HepG2 (cell line): ENCODE results near the gene ADGRG1. TPM values are rescaled to one million over a fixed set of nuclear protein-coding genes. Genes with fewer than 3 reads are reported as not detected.

Experiments
- ATAC-seq: fragments of 200-7000 bp; cut with Tn5 transposase; 3 replicates; pipeline ENCODE4 v1.9.1; 2020; ENCODE audit warnings: mild to moderate bottlenecking, moderate library complexity
- BruUV-seq: library from RNA; stranded (reverse); fragments of 400-500 nt; replicated peaks from 2 replicates; lab custom pipeline; 2021; lab: Mats Ljungman, UMichigan
- CTCF ChIA-PET: fragments of 300-600 bp; formaldehyde crosslinking; extraction: SDS; loops from one replicate; lab custom pipeline; 2021; ENCODE audit warnings: low total read pairs, inconsistent platforms, low intra/inter-chr PET ratio; lab: Yijun Ruan, JAX
- POLR2A ChIA-PET: fragments of 350-600 bp; sonication (Branson Sonifier 250); formaldehyde crosslinking; loops from one replicate; lab custom pipeline; 2020; ENCODE audit warnings: antibody characterized with exemption, inconsistent platforms; lab: Yijun Ruan, JAX
- DNase-seq: peaks from one replicate; pipeline ENCODE4 v3.0.0-alpha.2; 2015; ENCODE audit warnings: low spot score
- FAIRE-seq: peaks from 3 replicates; lab custom pipeline; 2011; peaks lifted over from hg19 to GRCh38; lab: Jason Lieb, UNC
- H2AFZ ChIP-seq: one replicate; pipeline ENCODE4 v1.6.1; 2011; ENCODE audit warnings: low read length, inconsistent platforms
- H3K27ac ChIP-seq: fragments of 300-600 bp; 3 replicates; pipeline ENCODE4 v1.8.0; 2011; ENCODE audit warnings: mixed run types, mild to moderate bottlenecking, mixed read lengths, low read length, inconsistent platforms; ENCODE audit not compliant: insufficient read depth; ENCODE audit errors: extremely low read length
- H3K27me3 ChIP-seq, 2 experiments: fragments of 200-600 bp in 1 of 2; 2 replicates in 1 of 2; 3 replicates in 1 of 2; pipeline versions ENCODE4 v1.6.0 to v1.8.0; 2011; ENCODE audit warnings: low read length in 2 of 2, mild to moderate bottlenecking in 2 of 2, moderate library complexity in 2 of 2, inconsistent platforms in 1 of 2; ENCODE audit not compliant: insufficient read depth in 2 of 2, control insufficient read depth in 1 of 2
- H3K36me3 ChIP-seq, 2 experiments: fragments of 200-600 bp in 1 of 2; replicated peaks in 1 of 2; 2 replicates in 1 of 2; 3 replicates in 1 of 2; pipeline versions ENCODE4 v1.5.1 to v1.8.0; 2011; ENCODE audit warnings: low read length in 2 of 2, inconsistent platforms in 1 of 2; ENCODE audit not compliant: insufficient read depth in 2 of 2, control insufficient read depth in 1 of 2
- H3K4me1 ChIP-seq: 2 replicates; pipeline ENCODE4 v1.5.1; 2012; ENCODE audit warnings: low read length, inconsistent platforms; ENCODE audit not compliant: insufficient read depth
- H3K4me2 ChIP-seq: 2 replicates; pipeline ENCODE4 v1.6.0; 2011; ENCODE audit warnings: low read depth, low read length, inconsistent platforms
- H3K4me3 ChIP-seq, 3 experiments: fragments of 200-600 bp in 1 of 3; sonication (generic), shearing (Covaris generic) in 1 of 3; replicated peaks in 1 of 3; 2 replicates each; pipeline ENCODE4 v1.5.1; 2011 to 2016; ENCODE audit warnings: low read length in 3 of 3, inconsistent platforms in 2 of 3, low read depth in 2 of 3, mild to moderate bottlenecking in 2 of 3, control low read depth in 1 of 3, mixed read lengths in 1 of 3; ENCODE audit not compliant: insufficient read depth in 1 of 3
- H3K79me2 ChIP-seq: one replicate; pipeline ENCODE4 v1.6.1; 2011; ENCODE audit warnings: low read length, inconsistent platforms; ENCODE audit not compliant: insufficient read depth
- H3K9ac ChIP-seq: 2 replicates; pipeline ENCODE4 v1.6.0; 2011; ENCODE audit warnings: mild to moderate bottlenecking, low read depth, low read length, inconsistent platforms; ENCODE audit not compliant: insufficient read depth
- H3K9me3 ChIP-seq: 2 replicates; pipeline ENCODE4 v1.5.1; 2012; ENCODE audit warnings: mild to moderate bottlenecking, low read length
- H4K20me1 ChIP-seq: 2 replicates; pipeline ENCODE4 v1.6.0; 2011; ENCODE audit warnings: inconsistent platforms, mild to moderate bottlenecking, low read length, moderate library complexity; ENCODE audit not compliant: insufficient read depth
- AFF4 ChIP-seq: sonication (generic); formaldehyde crosslinking; IDR thresholded peaks from 2 replicates; pipeline ENCODE4 v1.4.0; 2020; ENCODE audit warnings: missing genetic modification reagents
- ETS1 ChIP-seq: sonication (generic); formaldehyde crosslinking; IDR thresholded peaks from 2 replicates; pipeline ENCODE4 v1.4.0; 2020; ENCODE audit warnings: missing genetic modification reagents
- EZH2 ChIP-seq: conservative IDR thresholded peaks from 2 replicates; pipeline ENCODE4 v1.6.1; 2012; ENCODE audit warnings: mild to moderate bottlenecking, low read depth, low read length, moderate library complexity
- HNF4G ChIP-seq, 2 experiments: sonication (generic) in 1 of 2; formaldehyde crosslinking in 1 of 2; IDR thresholded peaks; 2 replicates each; pipeline versions ENCODE4 v1.4.0 to v1.6.1; 2011 to 2020; ENCODE audit warnings: borderline replicate concordance in 2 of 2, low read depth in 2 of 2, mild to moderate bottlenecking in 2 of 2, low read length in 1 of 2, missing genetic modification reagents in 1 of 2, moderate library complexity in 1 of 2
- KDM3A ChIP-seq: IDR thresholded peaks from 2 replicates; pipeline ENCODE4 v1.6.1; 2018; ENCODE audit warnings: low read depth, missing compliant biosample characterization
- SKI ChIP-seq: fragments of 450-650 bp; IDR thresholded peaks from one replicate; pipeline ENCODE4 v1.6.1; 2018; ENCODE audit warnings: mild to moderate bottlenecking; ENCODE audit not compliant: partially characterized antibody
- TRIM22 ChIP-seq: fragments of 450-650 bp; IDR thresholded peaks from 2 replicates; pipeline ENCODE4 v1.6.1; 2017
- ZBTB33 ChIP-seq: sonication (generic); formaldehyde crosslinking; IDR thresholded peaks from 2 replicates; pipeline ENCODE4 v1.4.0; 2020; ENCODE audit warnings: missing genetic modification reagents
- ZFP82 ChIP-seq: sonication (generic); formaldehyde crosslinking; IDR thresholded peaks from 2 replicates; pipeline ENCODE4 v1.5.1; 2020; ENCODE audit warnings: mild to moderate bottlenecking, missing genetic modification reagents, borderline replicate concordance
- ZNF12 ChIP-seq: sonication (generic); formaldehyde crosslinking; IDR thresholded peaks from 2 replicates; pipeline ENCODE4 v1.5.0; 2020; ENCODE audit warnings: missing genetic modification reagents
- WGBS: methylation state at CpG from one replicate; pipeline ENCODE4 v1.1.6; 2017; ENCODE audit warnings: low lambda C conversion rate; 5-methylcytosine and 5-hydroxymethylcytosine counted together
- in situ Hi-C: cut with HindIII; loops from 2 replicates; pipeline ENCODE4 v1.10.0; 2017; ENCODE audit warnings: low pct_unique_long_range_greater_than_20kb; ENCODE audit not compliant: extremely low pct_ligation_motif_present
- intact Hi-C: fragments of 100-400 bp; cut with micrococcal nuclease; formaldehyde crosslinking; loops from one replicate; pipeline ENCODE4 v1.10.0; 2022; ENCODE audit not compliant: unreplicated experiment
- polyA plus RNA-seq, 8 experiments: library from polyadenylated mRNA; depleted of rRNA in 3 of 8; stranded (reverse) in 7 of 8; unstranded in 1 of 8; fragments of >200 nt; fragmentation: Illumina TruSeq in 4 of 8; extraction: Trizol in 4 of 8; gene quantifications; 2 replicates each; pipeline versions ENCODE4 v1.2.1 to v1.2.3, GENCODE V29; 2011 to 2016; ENCODE audit warnings: low read depth in 4 of 8, missing spikeins in 1 of 8, mixed read lengths in 1 of 8; ENCODE audit not compliant: insufficient read depth in 1 of 8
- total RNA-seq, 5 experiments: library from RNA; depleted of rRNA; stranded (reverse); fragments of >200 nt; fragmentation: Illumina TruSeq; extraction: Trizol; gene quantifications; 2 replicates each; pipeline ENCODE4 v1.2.3, GENCODE V29; 2016; ENCODE audit warnings: low read depth in 1 of 5

Gene ADGRG1
- total and polyA plus RNA-seq, 2 of the 13 experiments (the other 11 are each of a cell fraction or from before 2014, with no cell fraction given), result 2.7 to 5.9 TPM

- Histone ChIP-seq H3K9me3 (no peaks in the 10 kb centered on the region), H3K27ac (no peak overlapping the region), H3K4me1 (peaks cover 51% of the 10 kb centered on the region), H3K27me3 (no peaks in the 10 kb centered on the region), H3K4me3 (no peak overlapping the region), H2AFZ (no peak overlapping the region), H4K20me1 (no peaks in the 10 kb centered on the region), H3K9ac (no peak overlapping the region), H3K4me2 (peak overlapping the region; percentile 25; the same call in 1 of the 2 replicates), H3K36me3 (no peaks in the 10 kb centered on the region), H3K79me2 (no peaks in the 10 kb centered on the region)
- FAIRE-seq, result peak; percentile 70
- CTCF ChIA-PET, result interaction anchor here (0.8 kb wide), 1 partner anchor 28 kb away, joined by 3 read pairs; no protein-coding TSS in a partner anchor
- 57% methylated on average over 14 of the region's 14 CpGs for WGBS
- ATAC-seq, result peak; percentile 71
- intact Hi-C loops, result loop anchor here (2.0 kb wide), 1 partner anchor 43 kb away; no protein-coding TSS in a partner anchor
- peak; percentile 59 for DNase-seq
- POLR2A ChIA-PET, result interaction anchor here (0.8 to 2.6 kb wide), 4 partner anchors 10 to 57 kb away, joined by 3 to 12 read pairs (median 4); partner anchors contain the start of genes ADGRG3 and DRC7
- in situ Hi-C loops, result no loop called here
- BruUV-seq, result no TSS peak
- no peak for TF ChIP-seq SKI
- TF ChIP-seq ZFP82, result no peak
- TF ChIP-seq KDM3A, result no peak
- no peak for TF ChIP-seq EZH2
- no peak for TF ChIP-seq AFF4 (CRISPR knock-in tag)
- no peak for TF ChIP-seq HNF4G (IDR thresholded peaks at IDR 0.05; ENCODE audit: borderline replicate concordance, low read depth, low read length)
- no peak for TF ChIP-seq HNF4G (CRISPR knock-in tag; IDR thresholded peaks at IDR 0.05; ENCODE audit: borderline replicate concordance, low read depth)
- no peak for TF ChIP-seq TRIM22
- TF ChIP-seq ETS1, result no peak
- TF ChIP-seq ZBTB33 (CRISPR knock-in tag), result no peak
- TF ChIP-seq ZNF12, result peak; percentile 84
Observed at GRCh38 chr16:57677622-57678369, 49.4 kb downstream of the ADGRG1 start.
